CD4-positive, alpha-beta T cell treated with Interleukin-17A for 1 hour (primary cell): ENCODE measurements around the gene ENTREP1.

Source experiments
- DNase-seq: peaks from one replicate; pipeline ENCODE4 v3.0.0-alpha.2; 2020

Gene ENTREP1

DNA sequence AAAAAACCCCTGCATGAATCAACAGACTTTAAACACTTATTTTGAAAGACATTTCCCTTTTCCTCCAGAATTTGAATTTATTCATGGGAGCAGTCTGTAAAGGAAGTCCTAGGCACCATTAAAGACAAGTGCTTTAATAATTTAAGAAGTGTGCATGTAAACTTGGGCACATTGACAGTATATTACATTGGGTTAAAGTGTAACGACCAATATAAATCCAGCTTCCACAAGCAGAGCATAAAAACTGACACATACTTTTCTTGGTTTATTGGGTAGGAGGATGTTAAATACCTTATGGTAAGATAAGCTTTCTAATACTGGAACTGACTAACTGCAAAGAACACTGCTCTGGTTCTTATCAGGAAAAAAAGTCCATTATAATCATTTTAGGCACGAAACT is 1.2 kb upstream of the ENTREP1 start:
- no peak for DNase-seq

GRCh38 chr9:69325409-69326212 is 596 bp downstream of the ENTREP1 start:
- DNase-seq = no peak

DNA sequence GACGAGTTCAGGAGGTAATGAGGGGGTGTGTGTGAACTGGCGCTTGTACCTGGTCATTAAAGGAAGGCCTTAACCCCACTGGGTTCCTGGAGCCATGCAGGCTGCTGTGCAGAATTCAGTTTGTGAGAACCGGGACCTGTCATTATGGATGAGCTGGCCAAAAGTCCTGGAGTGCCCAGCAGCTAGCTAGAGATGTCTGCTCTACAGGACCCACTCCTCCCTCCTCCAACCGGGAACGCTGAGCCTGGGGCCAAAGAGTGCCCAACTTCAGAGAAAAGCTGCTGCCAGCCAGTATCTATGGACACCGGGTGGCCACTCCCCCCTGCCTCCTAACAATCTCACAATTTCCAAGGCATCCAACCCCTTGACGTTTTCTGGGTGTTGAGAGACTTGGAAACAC is 1.2 kb downstream of the ENTREP1 start:
- no peak for DNase-seq

- DNase-seq = no peak
Measured at GRCh38 chr9:69330580-69330979, 5.6 kb downstream of the ENTREP1 start.

GRCh38 chr9:69331444-69331843 is 6.4 kb downstream of the ENTREP1 start:
- no peak for DNase-seq

DNA sequence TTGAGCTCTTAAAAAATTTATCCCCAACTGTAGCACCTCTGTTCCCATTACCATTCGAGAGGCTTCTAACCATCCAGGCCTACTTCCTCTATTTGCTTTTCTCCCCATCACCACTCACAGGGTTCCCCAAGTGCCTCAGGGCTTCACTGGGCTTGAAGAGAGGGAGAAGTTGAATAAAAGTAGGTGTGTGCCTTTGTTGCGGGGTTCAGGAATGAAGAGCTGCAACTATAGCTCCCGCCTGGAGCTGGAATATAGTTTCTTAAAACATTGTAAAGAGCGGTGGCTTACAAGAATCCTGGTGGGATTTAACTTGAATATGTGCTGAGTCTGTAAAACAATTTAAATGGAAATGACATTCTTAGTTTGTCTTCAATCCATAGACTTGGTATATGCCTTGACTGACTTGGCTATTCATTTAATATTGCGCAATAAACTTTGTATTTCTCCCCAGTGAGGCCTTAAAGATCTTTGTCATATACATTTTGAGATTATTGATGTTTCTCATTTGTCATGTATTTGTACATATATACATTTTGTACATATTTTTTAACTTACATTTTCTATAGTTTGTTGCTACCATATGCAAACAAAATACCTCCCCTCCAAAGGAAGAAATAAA is 7.2 kb downstream of the ENTREP1 start:
- no peak for DNase-seq

GRCh38 chr9:69333716-69334115 is 8.7 kb downstream of the ENTREP1 start:
- no peak for DNase-seq

DNA sequence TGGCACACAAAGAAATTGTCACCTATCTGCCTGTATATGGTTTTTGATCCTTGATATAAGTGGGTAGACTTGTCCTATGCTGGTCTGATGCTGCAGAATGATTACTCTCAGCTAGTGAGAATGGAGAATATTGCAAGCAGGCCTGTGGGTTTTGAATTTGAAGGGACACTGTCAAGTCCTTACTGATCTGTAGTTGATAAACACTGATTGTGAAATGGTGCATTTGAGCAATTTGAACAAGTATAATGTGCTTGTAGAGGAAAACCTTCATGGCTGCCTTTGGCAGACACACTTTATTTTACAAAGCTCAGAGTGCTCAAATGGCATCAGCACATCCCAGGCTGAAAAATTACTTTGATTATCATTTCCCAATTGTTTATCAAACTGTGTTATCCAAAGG is 9.3 kb downstream of the ENTREP1 start:
- DNase-seq = no peak

- no peak for DNase-seq
Measured at GRCh38 chr9:69339620-69340019, 14.6 kb downstream of the ENTREP1 start.

- no peak for DNase-seq
Measured at GRCh38 chr9:69340631-69341030, 15.6 kb downstream of the ENTREP1 start.

DNA sequence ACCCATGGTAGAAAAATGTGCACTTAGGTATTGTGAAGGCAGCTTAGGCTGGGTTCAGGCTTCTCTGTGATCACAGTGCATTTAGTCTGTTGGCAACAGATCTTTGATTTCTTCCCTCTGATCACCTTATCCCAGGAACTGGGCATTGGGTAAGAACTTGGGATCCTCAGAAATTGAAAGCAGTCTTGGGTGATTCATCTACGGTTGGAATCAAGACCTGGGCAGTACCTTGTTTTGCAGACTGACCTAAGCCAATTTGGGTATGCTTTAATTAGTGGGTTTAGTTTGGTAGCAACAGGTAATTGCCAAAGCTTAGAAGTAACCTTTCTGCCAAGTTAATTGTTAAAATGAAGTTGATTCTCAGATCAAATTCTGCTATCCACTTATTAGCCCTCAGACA is 17.8 kb downstream of the ENTREP1 start:
- no peak for DNase-seq

- no peak for DNase-seq
Measured at GRCh38 chr9:69344459-69344858, 19.4 kb downstream of the ENTREP1 start.

DNA sequence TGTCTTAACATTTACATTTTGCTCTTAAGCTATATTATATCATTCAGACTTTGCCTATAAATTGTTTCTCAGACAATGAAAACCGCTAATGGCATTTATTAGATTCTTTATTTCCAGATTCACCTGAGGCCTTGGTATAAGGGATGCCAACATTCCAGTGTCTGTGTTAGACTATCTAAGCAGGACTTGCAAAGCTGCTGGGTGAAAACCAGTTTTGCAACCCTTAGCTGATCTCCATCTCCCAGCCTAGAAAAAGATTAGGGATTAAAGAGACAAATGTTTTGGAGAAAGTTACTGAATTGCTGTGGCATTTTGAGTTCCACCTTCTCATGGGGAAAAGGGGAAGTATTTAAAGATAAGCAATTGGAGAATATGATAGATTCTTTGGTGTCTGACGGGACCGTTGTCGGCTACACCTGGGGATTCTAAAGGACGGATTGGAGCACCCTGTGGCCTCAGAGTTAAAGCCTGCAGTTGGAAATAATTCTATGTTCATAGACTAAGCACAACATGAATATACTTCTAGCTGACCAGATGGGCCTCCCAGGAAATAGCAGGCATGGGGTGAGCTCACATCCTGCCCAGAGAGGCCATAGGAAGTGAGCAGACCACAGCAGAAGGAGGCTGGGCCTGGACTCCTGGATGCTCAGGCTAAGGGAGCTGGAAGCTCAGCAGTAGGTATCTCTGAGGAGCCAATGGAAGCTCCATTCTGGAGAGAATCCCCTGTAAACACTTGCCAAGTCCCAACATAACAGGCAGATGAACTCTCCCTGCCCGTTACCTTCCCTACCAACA is 21.8 kb downstream of the ENTREP1 start:
- DNase-seq = no peak

- DNase-seq = no peak
Measured at GRCh38 chr9:69347607-69348006, 22.6 kb downstream of the ENTREP1 start.

- DNase-seq = no peak
Measured at GRCh38 chr9:69351227-69351626, 26.2 kb downstream of the ENTREP1 start.

DNA sequence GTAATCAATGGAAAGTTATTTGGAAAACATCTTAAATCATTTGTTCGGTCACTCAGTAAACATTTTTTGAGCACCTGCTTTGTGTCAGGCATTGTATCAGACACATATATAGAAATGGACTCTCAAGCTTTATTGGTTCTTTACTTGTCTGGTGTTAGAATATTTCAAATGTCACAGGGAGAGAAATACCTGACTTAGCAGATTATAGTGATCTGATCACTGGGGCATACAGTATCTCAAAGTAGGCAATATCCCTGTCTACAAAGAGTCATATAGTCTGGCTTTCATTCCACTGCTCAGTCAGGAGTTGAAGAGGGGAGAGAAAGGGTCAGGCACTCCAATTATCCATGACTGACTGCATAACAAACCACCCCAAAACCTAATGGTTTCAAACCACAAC is 30.2 kb downstream of the ENTREP1 start:
- DNase-seq = no peak

- no peak for DNase-seq
Measured at GRCh38 chr9:69357030-69357775, 32.2 kb downstream of the ENTREP1 start.

- DNase-seq = no peak
Measured at GRCh38 chr9:69357821-69358220, 32.8 kb downstream of the ENTREP1 start.

DNA sequence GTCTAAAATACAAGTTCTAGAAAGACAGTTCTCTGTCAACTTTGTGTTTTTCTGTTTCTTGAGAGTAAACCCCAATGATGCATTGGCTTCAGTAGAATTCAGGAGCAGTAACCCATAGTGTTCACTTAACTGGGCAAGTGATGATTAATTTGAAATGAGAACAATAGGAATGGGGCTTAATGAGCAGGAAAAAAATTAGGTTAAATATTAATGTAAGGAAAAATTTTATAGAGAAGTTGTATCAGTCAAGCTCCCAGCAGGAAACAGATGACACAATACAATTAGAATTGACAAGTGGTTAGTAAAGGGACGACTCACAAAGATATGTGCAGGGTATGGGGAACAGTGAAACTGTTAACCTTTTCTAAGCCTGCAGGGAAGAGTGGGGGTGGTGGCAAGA is 38.2 kb downstream of the ENTREP1 start:
- DNase-seq = no peak

DNA sequence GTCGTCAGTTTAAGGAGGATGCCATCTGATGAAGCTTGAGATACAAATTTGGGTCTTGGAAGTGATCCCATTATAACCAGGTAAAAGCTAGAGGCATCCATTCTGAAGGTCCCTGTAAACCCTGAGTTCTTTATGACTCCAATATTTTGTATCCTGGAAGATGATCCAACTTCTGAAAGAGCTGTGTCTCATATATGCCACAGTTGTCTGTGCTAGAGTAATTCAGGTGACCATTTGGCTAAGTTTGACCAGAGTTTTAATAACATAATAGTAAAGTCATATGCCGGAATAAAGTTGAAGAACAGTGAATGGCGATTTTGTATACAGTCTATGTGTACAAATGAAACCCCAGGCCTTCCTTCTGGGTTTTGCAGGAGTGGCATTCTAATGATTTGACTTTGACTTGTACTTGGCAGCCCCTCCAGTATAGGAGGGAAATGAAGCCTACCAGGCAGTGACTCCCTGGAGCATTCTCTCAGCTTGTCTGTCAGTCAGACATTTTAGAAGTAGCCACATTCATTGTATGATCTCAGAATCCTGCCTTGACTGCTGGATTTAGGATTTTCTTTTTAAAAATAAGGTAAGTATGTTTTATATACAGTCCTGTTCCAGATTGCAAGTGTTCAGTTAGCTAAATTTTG is 39.6 kb downstream of the ENTREP1 start:
- DNase-seq = no peak

DNA sequence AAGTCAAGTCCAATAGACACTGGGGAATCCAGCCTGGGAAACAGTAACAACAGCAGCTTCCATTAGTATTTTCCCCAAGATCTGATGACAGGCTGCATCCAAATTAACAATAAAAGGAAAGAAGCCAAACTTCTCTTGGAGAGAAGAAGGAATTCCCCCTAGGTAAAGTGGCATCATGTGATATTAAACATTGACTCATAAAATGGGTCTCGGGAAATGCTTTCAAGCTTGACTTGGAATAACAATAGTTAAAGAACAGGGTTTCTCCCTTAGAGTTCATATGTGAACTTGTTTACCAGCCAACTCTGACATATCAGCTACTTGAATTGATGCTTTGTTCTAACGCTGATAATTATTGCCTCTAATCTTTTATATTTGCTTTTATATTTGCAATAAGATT is 45.4 kb downstream of the ENTREP1 start:
- DNase-seq = no peak

GRCh38 chr9:69371001-69371400 is 46.0 kb downstream of the ENTREP1 start:
- no peak for DNase-seq

- DNase-seq = no peak
Measured at GRCh38 chr9:69376651-69377050, 51.6 kb downstream of the ENTREP1 start.
